HCT116 (cell line): ENCODE results near the gene RANBP9. TPM values are rescaled to one million over a fixed set of nuclear protein-coding genes. Genes with fewer than 3 reads are reported as not detected.

Source experiments
- ATAC-seq: fragments of 200-7000 bp; cut with Tn5 transposase; 2 replicates; pipeline ENCODE4 v1.9.1; 2020; ENCODE audit warnings: mild to moderate bottlenecking, moderate library complexity
- BruUV-seq: library from RNA; stranded (reverse); fragments of 400-500 nt; replicated peaks from 2 replicates; lab custom pipeline; 2021; lab: Mats Ljungman, UMichigan
- CTCF ChIA-PET: fragments of 300-600 bp; sonication (Branson Sonifier 250); formaldehyde crosslinking; loops from one replicate; lab custom pipeline; 2021; ENCODE audit warnings: antibody characterized with exemption; lab: Charles Lee
- POLR2A ChIA-PET: fragments of 300-600, 350-600 bp; sonication (Branson Sonifier 250); formaldehyde crosslinking; loops from one replicate; lab custom pipeline; 2021; ENCODE audit warnings: antibody characterized with exemption; lab: Charles Lee
- RAD21 ChIA-PET, 2 experiments: fragments of 300-600 bp; sonication (Branson Sonifier 250); formaldehyde crosslinking; loops; one replicate each; lab custom pipeline; 2023; ENCODE audit warnings: low total read pairs in 2 of 2; ENCODE audit not compliant: uncharacterized antibody in 2 of 2, unreplicated experiment in 2 of 2, low non-redundant PET in 1 of 2; lab: Charles Lee
- DNase-seq: peaks from one replicate; pipeline ENCODE4 v3.0.0-alpha.2; 2010; ENCODE audit warnings: low read depth, low spot score
- H2AFZ ChIP-seq: fragments of 200-600 bp; shearing (Covaris generic), sonication (generic); 2 replicates; pipeline ENCODE4 v1.6.1; 2017; ENCODE audit warnings: low read depth, mixed run types, mixed read lengths, antibody characterized with exemption, low read length; ENCODE audit not compliant: poor library complexity, severe bottlenecking
- H3K27ac ChIP-seq: 2 replicates; pipeline ENCODE4 v1.5.1; 2012; ENCODE audit warnings: low read depth, low read length
- H3K27me3 ChIP-seq: fragments of 200-600 bp; sonication (generic); 2 replicates; pipeline ENCODE4 v1.6.1; 2016; ENCODE audit warnings: mixed run types, low read length, mixed read lengths; ENCODE audit not compliant: insufficient read depth
- H3K36me3 ChIP-seq, 2 experiments: fragments of 200-500 bp in 1 of 2; fragments of 200-600 bp in 1 of 2; sonication (Bioruptor generic) in 1 of 2; sonication (generic) in 1 of 2; 2 replicates each; pipeline versions ENCODE4 v1.5.1 to v1.6.1; 2014 to 2016; ENCODE audit warnings: low read length in 2 of 2, inconsistent platforms in 1 of 2, mixed read lengths in 1 of 2, mixed run types in 1 of 2; ENCODE audit not compliant: insufficient read depth in 2 of 2, control insufficient read depth in 1 of 2
- H3K4me1 ChIP-seq, 2 experiments: fragments of 200-600 bp in 1 of 2; sonication (generic) in 1 of 2; 2 replicates each; pipeline versions ENCODE4 v1.5.1 to v1.6.1; 2012 to 2017; ENCODE audit warnings: low read length in 2 of 2, inconsistent platforms in 1 of 2, mild to moderate bottlenecking in 1 of 2, mixed read lengths in 1 of 2, mixed run types in 1 of 2, moderate library complexity in 1 of 2; ENCODE audit not compliant: insufficient read depth in 2 of 2, control insufficient read depth in 1 of 2
- H3K4me2 ChIP-seq: fragments of 200-600 bp; sonication (generic); 2 replicates; pipeline ENCODE4 v1.6.1; 2017; ENCODE audit warnings: mixed run types, low read length, mixed read lengths
- H3K4me3 ChIP-seq, 2 experiments: fragments of 200-600 bp in 1 of 2; sonication (generic) in 1 of 2; replicated peaks in 1 of 2; 2 replicates each; pipeline ENCODE4 v1.5.1; 2011 to 2016; ENCODE audit warnings: low read length in 2 of 2, control low read depth in 1 of 2, low read depth in 1 of 2, mild to moderate bottlenecking in 1 of 2, mixed read lengths in 1 of 2, mixed run types in 1 of 2
- H3K79me2 ChIP-seq: fragments of 200-600 bp; sonication (generic); 2 replicates; pipeline ENCODE4 v1.6.1; 2017; ENCODE audit warnings: mild to moderate bottlenecking, mixed run types, low read length, moderate library complexity, mixed read lengths; ENCODE audit not compliant: insufficient read depth
- H3K9ac ChIP-seq: fragments of 200-600 bp; sonication (generic); 2 replicates; pipeline ENCODE4 v1.6.1; 2016; ENCODE audit warnings: low read length, mixed read lengths
- H3K9me2 ChIP-seq: fragments of 200-600 bp; sonication (generic), shearing (Covaris generic); 2 replicates; pipeline ENCODE4 v1.6.1; 2017; ENCODE audit warnings: mixed run types, mild to moderate bottlenecking, moderate library complexity; ENCODE audit not compliant: insufficient read depth
- H3K9me3 ChIP-seq, 2 experiments: fragments of 200-500 bp in 1 of 2; fragments of 200-600 bp in 1 of 2; sonication (Bioruptor generic) in 1 of 2; sonication (generic) in 1 of 2; 2 replicates each; pipeline ENCODE4 v1.6.1; 2014 to 2017; ENCODE audit warnings: low read length in 2 of 2, mixed read lengths in 2 of 2, inconsistent platforms in 1 of 2, low read depth in 1 of 2, mild to moderate bottlenecking in 1 of 2, mixed run types in 1 of 2, moderate library complexity in 1 of 2; ENCODE audit not compliant: control insufficient read depth in 1 of 2, insufficient read depth in 1 of 2
- H4K20me1 ChIP-seq: fragments of 200-600 bp; sonication (generic), shearing (Covaris generic); 2 replicates; pipeline ENCODE4 v1.6.1; 2017; ENCODE audit warnings: mixed run types, mild to moderate bottlenecking, moderate library complexity; ENCODE audit not compliant: insufficient read depth
- ATF3 ChIP-seq: IDR thresholded peaks from 2 replicates; pipeline ENCODE4 v1.6.1; 2012
- CBX3 ChIP-seq: IDR thresholded peaks from 2 replicates; pipeline ENCODE4 v1.6.1; 2012; ENCODE audit warnings: low read depth
- CTCF ChIP-seq, 3 experiments: fragments of 200-600 bp in 1 of 3; sonication (generic) in 1 of 3; IDR thresholded peaks in 2 of 3; conservative IDR thresholded peaks in 1 of 3; 2 replicates each; pipeline ENCODE4 v1.5.1; 2012 to 2017; ENCODE audit warnings: low read depth in 2 of 3, low read length in 2 of 3, antibody characterized with exemption in 1 of 3, borderline replicate concordance in 1 of 3, control low read depth in 1 of 3, mild to moderate bottlenecking in 1 of 3, mixed read lengths in 1 of 3, mixed run types in 1 of 3, moderate library complexity in 1 of 3; ENCODE audit not compliant: insufficient read depth in 1 of 3
- EGR1 ChIP-seq: IDR thresholded peaks from 2 replicates; pipeline ENCODE4 v1.6.1; 2012; ENCODE audit warnings: low read depth
- ELF1 ChIP-seq: IDR thresholded peaks from 2 replicates; pipeline ENCODE4 v1.6.1; 2012; ENCODE audit warnings: low read depth, borderline replicate concordance
- EZH2 ChIP-seq: fragments of 200-600 bp; sonication (generic); IDR thresholded peaks from 2 replicates; pipeline ENCODE4 v1.6.1; 2017; ENCODE audit warnings: antibody characterized with exemption, mixed run types
- EZH2phosphoT487 ChIP-seq: fragments of 200-600 bp; IDR thresholded peaks from 2 replicates; pipeline ENCODE4 v1.6.1; 2018; ENCODE audit warnings: antibody characterized with exemption, borderline replicate concordance
- FOSL1 ChIP-seq: IDR thresholded peaks from 2 replicates; pipeline ENCODE4 v1.6.1; 2012; ENCODE audit warnings: low read depth
- JUND ChIP-seq: IDR thresholded peaks from 2 replicates; pipeline ENCODE4 v1.6.1; 2012
- POLR2AphosphoS5 ChIP-seq: IDR thresholded peaks from 2 replicates; pipeline ENCODE4 v1.6.1; 2011; ENCODE audit warnings: mild to moderate bottlenecking, low read depth, low read length, moderate library complexity
- RAD21 ChIP-seq: IDR thresholded peaks from 2 replicates; pipeline ENCODE4 v1.6.1; 2012; ENCODE audit warnings: low read depth, mild to moderate bottlenecking
- REST ChIP-seq: IDR thresholded peaks from 2 replicates; pipeline ENCODE4 v1.6.1; 2012; ENCODE audit warnings: low read depth
- TCF7L2 ChIP-seq: IDR thresholded peaks from 2 replicates; pipeline ENCODE4 v1.7.0; 2011; ENCODE audit warnings: borderline replicate concordance, inconsistent platforms; ENCODE audit not compliant: insufficient read depth, insufficient read length; ENCODE audit errors: extremely low read depth
- YY1 ChIP-seq: IDR thresholded peaks from 2 replicates; pipeline ENCODE4 v1.6.1; 2011; ENCODE audit warnings: low read length, low read depth, moderate library complexity, mild to moderate bottlenecking; ENCODE audit not compliant: insufficient replicate concordance; ENCODE audit errors: extremely low read depth
- ZFX ChIP-seq: fragments of 450-650 bp; IDR thresholded peaks from 2 replicates; pipeline ENCODE4 v1.6.1; 2017
- intact Hi-C: fragments of 100-400 bp; cut with micrococcal nuclease; formaldehyde crosslinking; loops from 2 replicates; pipeline ENCODE4 v1.10.0; 2022
- total RNA-seq: library from RNA; stranded (reverse); gene quantifications from one replicate; pipeline ENCODE4 v1.2.1, GENCODE V29; 2021; ENCODE audit not compliant: unreplicated experiment
- TF ChIP-seq, protein P1 (sequence below): IDR thresholded peaks from 2 replicates; pipeline ENCODE4 v1.6.1; 2011; ENCODE audit warnings: mild to moderate bottlenecking, low read length, moderate library complexity; ENCODE audit not compliant: insufficient replicate concordance; ENCODE audit errors: extremely low read depth

RANBP9 gene
- total RNA-seq, 1 experiment from 2014 or later, result 48.0 TPM

DNA sequence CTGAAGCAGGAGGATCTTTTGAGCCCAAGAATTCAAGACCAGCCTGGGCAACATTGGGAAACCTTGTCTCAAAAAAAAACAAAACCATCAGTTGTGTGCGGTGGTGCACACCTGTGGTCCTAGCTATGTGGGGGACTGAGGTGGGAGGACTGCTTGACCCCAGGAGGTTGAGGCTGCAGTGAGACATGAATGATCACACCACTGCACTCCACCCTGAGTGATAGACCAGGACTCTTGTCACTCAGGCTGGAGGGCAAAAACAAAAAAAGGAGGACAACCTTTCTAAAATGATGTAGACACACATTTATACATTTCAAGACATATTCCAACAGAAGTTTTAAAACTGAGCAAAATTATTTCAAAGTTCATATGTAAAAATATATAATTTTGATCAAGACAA is 51.4 kb downstream of the RANBP9 start:
- Histone ChIP-seq H3K9me2 (no peaks in the 10 kb centered on the region), H3K9ac (no peak overlapping the region), H3K27ac (no peak overlapping the region), H2AFZ (no peak overlapping the region), H3K4me1 (no peaks in the 10 kb centered on the region), H3K4me2 (no peak overlapping the region), H3K4me3 (no peak overlapping the region), H3K9me3 (no peaks in the 10 kb centered on the region), H4K20me1 (peaks cover 7% of the 10 kb centered on the region; the same call in 1 of the 2 replicates), H3K27me3 (no peaks in the 10 kb centered on the region), H3K36me3 (no peaks in the 10 kb centered on the region), H3K79me2 (peaks cover 84% of the 10 kb centered on the region)
- TF ChIP-seq ELF1 (no peak), RAD21 (no peak), CBX3 (no peak), ZFX (no peak), REST (no peak), CTCF (IDR thresholded peaks at IDR 0.05 in 2 of 3, conservative IDR thresholded peaks at IDR 0.05 in 1 of 3; ENCODE audit: borderline replicate concordance in 1 of 3, insufficient read depth in 1 of 3, low read depth in 2 of 3, low read length in 2 of 3) (no peak), POLR2AphosphoS5 (no peak), FOSL1 (no peak), EGR1 (no peak), TCF7L2 (no peak), ATF3 (no peak), EZH2phosphoT487 (no peak), JUND (no peak), YY1 (no peak), EZH2 (no peak)
- TF ChIP-seq, protein P1, sequence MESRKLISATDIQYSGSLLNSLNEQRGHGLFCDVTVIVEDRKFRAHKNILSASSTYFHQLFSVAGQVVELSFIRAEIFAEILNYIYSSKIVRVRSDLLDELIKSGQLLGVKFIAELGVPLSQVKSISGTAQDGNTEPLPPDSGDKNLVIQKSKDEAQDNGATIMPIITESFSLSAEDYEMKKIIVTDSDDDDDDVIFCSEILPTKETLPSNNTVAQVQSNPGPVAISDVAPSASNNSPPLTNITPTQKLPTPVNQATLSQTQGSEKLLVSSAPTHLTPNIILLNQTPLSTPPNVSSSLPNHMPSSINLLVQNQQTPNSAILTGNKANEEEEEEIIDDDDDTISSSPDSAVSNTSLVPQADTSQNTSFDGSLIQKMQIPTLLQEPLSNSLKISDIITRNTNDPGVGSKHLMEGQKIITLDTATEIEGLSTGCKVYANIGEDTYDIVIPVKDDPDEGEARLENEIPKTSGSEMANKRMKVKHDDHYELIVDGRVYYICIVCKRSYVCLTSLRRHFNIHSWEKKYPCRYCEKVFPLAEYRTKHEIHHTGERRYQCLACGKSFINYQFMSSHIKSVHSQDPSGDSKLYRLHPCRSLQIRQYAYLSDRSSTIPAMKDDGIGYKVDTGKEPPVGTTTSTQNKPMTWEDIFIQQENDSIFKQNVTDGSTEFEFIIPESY, result no peak
- DNase-seq, result no peak
- intact Hi-C loops, result no loop called here
- ATAC-seq, result no peak
- ChIA-PET CTCF (interaction anchor here (1.0 kb wide), 1 partner anchor 35 kb away, joined by 3 read pairs; no protein-coding TSS in a partner anchor), POLR2A (no interaction called here), RAD21 (no interaction called here)
- BruUV-seq, result no TSS peak
